IPS DF 6.9 (cell line): Measurements from ENCODE around the gene ATG4D.

Experiments used
- DNase-seq: peaks from one replicate; pipeline ENCODE4 v3.0.0-alpha.2; 2013; ENCODE audit warnings: low read depth, low spot score
- H3K27ac ChIP-seq: one replicate; pipeline ENCODE4 v1.5.1; 2013; ENCODE audit warnings: low read length, control low read depth
- H3K27me3 ChIP-seq: 2 replicates; pipeline ENCODE4 v1.6.1; 2013; ENCODE audit warnings: mild to moderate bottlenecking, low read length; ENCODE audit not compliant: control insufficient read depth, insufficient read depth
- H3K36me3 ChIP-seq: 2 replicates; pipeline ENCODE4 v1.6.1; 2013; ENCODE audit warnings: low read length; ENCODE audit not compliant: control insufficient read depth, insufficient read depth
- H3K4me1 ChIP-seq: 2 replicates; pipeline ENCODE4 v1.6.1; 2013; ENCODE audit warnings: low read length; ENCODE audit not compliant: control insufficient read depth, insufficient read depth
- H3K4me3 ChIP-seq: 2 replicates; pipeline ENCODE4 v1.5.1; 2013; ENCODE audit warnings: mild to moderate bottlenecking, low read length
- H3K9me3 ChIP-seq: 2 replicates; pipeline ENCODE4 v1.6.1; 2013; ENCODE audit warnings: low read length, inconsistent platforms; ENCODE audit not compliant: control insufficient read depth, insufficient read depth
- WGBS: extraction: QIAGEN DNeasy Blood & Tissue Kit; methylation state at CpG from one replicate; pipeline ENCODE4 v1.1.7; 2013; ENCODE audit warnings: mixed read lengths, missing lambda C conversion rate; ENCODE audit not compliant: insufficient read length, insufficient coverage; 5-methylcytosine and 5-hydroxymethylcytosine counted together

The ATG4D gene

GRCh38 chr19:10577951-10578350 is 34.2 kb downstream of the ATG4D start:
- DNase-seq, result no peak
- Histone ChIP-seq H3K4me1 (no peaks in the 10 kb centered on the region), H3K4me3 (no peak overlapping the region), H3K27me3 (no peaks in the 10 kb centered on the region), H3K36me3 (peaks cover 18% of the 10 kb centered on the region; the same call in 1 of the 2 replicates), H3K9me3 (no peaks in the 10 kb centered on the region), H3K27ac (no peak overlapping the region)
- WGBS, result no CpG with 5 or more reads among the region's 6 CpGs

DNA sequence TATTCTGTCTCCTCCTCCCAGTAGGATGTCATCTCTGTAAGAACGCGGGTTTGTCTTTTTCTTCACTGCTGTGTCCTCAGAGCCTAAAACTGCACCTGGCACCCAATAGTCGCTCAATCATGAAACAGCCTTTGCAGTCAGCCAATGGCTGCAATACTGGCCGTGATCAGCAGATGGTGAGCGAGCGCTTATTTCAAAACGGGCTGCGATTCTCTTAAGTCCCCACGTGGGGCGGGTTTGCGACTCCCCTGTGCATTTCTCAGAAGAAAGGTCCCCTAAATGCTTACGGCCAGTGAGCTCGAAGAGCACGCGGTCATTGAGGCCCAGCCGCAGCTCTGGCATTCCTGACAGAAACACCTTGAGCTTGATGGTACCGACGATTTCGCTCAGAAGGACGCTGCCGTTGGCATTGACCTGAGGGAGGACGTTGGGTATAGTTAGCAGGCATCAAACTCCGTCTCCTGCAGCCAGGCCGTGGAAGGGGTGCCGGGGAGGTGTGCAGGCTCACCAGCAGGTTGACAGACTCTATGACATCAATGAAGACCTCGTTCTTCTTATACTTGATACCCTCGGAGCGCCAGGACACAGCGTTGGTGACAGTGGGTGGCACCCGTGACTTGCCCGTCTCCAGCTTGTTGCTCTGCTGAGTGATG is 37.4 kb downstream of the ATG4D start:
- Histone ChIP-seq H3K27ac (no peak overlapping the region), H3K4me3 (no peak overlapping the region), H3K36me3 (peaks cover 13% of the 10 kb centered on the region; the same call in 1 of the 2 replicates), H3K27me3 (no peaks in the 10 kb centered on the region), H3K4me1 (no peaks in the 10 kb centered on the region), H3K9me3 (no peaks in the 10 kb centered on the region)
- no peak for DNase-seq
- WGBS, result no CpG with 5 or more reads among the region's 31 CpGs

GRCh38 chr19:10582091-10582490 is 38.4 kb downstream of the ATG4D start:
- WGBS, result no CpG with 5 or more reads among the region's 13 CpGs
- no peaks in the 10 kb centered on the region for H3K9me3 ChIP-seq
- H3K27me3 ChIP-seq, result no peaks in the 10 kb centered on the region
- no peak overlapping the region for H3K27ac ChIP-seq
- peaks cover 12% of the 10 kb centered on the region; the same call in 1 of the 2 replicates for H3K36me3 ChIP-seq
- DNase-seq, result no peak
- H3K4me3 ChIP-seq, result no peak overlapping the region
- no peaks in the 10 kb centered on the region for H3K4me1 ChIP-seq

- Histone ChIP-seq H3K36me3 (peaks cover 11% of the 10 kb centered on the region; the same call in 1 of the 2 replicates), H3K4me1 (no peaks in the 10 kb centered on the region), H3K4me3 (no peak overlapping the region), H3K27me3 (no peaks in the 10 kb centered on the region), H3K9me3 (no peaks in the 10 kb centered on the region), H3K27ac (no peak overlapping the region)
- WGBS, result no CpG with 5 or more reads among the region's 9 CpGs
- no peak for DNase-seq
These were observed 39.5 kb downstream of the ATG4D start for GRCh38 chr19:10583036-10583776.

GRCh38 chr19:10586396-10586795 is 42.7 kb downstream of the ATG4D start:
- Histone ChIP-seq H3K9me3 (no peaks in the 10 kb centered on the region), H3K36me3 (0 out of 2 replicates have a peak, but pooled peaks cover 4% of the 10 kb centered on the region), H3K4me3 (peak overlapping the region; percentile 83; the same call in 1 of the 2 replicates), H3K4me1 (no peaks in the 10 kb centered on the region), H3K27ac (no peak overlapping the region), H3K27me3 (no peaks in the 10 kb centered on the region)
- DNase-seq, result no peak
- no CpG with 5 or more reads among the region's 6 CpGs for WGBS

DNA sequence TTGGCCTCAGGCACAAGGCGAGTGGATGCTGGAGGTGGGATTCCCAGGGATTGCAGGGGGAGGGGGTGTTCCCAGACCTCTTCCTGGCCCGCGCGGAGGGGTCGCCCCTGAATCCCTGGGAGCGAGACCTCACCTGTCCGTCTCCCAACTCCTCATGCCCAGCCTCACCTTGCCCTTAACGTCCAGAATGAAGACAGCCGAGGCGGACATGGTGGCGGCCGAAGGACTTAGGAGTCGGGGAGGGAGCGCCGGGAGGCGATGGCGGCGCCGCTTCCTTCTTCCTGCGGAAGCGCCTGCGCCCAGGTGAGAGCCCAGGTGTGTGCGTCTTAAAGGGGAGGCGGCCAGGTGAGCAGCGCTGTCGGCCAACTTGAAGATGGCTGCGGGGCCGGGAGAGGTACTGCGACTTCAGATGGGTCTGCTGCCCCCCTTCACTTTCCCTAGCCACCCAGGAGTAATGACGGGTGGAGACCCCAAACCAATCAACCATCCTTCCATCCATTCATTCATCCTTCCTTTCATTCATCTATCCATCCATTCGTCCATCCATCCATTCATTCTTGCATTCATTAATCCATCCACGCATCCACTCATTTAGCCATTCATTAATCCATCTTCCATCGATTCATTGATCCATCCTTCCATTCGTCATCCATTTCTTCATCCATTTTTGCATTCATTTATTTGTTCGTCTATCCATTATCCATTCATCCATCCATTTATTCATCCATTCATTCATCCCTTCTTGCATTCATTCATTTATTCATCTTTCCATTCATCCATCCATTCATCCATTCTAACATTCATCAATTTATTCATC is 43.5 kb downstream of the ATG4D start, which contains the start of gene AP1M2:
TSS of gene AP1M2 (minus strand) at position 291 of the 817 bp plus-strand sequence. CDS start at position 210, 81 bp downstream.
- Histone ChIP-seq H3K36me3 (no peaks in the 10 kb centered on the region), H3K4me1 (no peaks in the 10 kb centered on the region), H3K27ac (no peak within 1 kb of the TSS), H3K27me3 (no peaks in the 10 kb centered on the region), H3K4me3 (peak within 1 kb of the TSS; percentile 83; the same call in 1 of the 2 replicates), H3K9me3 (no peaks in the 10 kb centered on the region)
- 100% methylated on average over 4 of the region's 35 CpGs for WGBS
- DNase-seq, result no peak

GRCh38 chr19:10587839-10588150 is 44.1 kb downstream of the ATG4D start:
- Histone ChIP-seq H3K27ac (no peak overlapping the region), H3K36me3 (no peaks in the 10 kb centered on the region), H3K4me3 (no peak overlapping the region), H3K27me3 (no peaks in the 10 kb centered on the region), H3K4me1 (no peaks in the 10 kb centered on the region), H3K9me3 (no peaks in the 10 kb centered on the region)
- 100% methylated on average over 1 of the region's 2 CpGs for WGBS
- DNase-seq, result no peak

- no peak overlapping the region for H3K4me3 ChIP-seq
- no peak for DNase-seq
- no peak overlapping the region for H3K27ac ChIP-seq
- WGBS, result no CpG with 5 or more reads among the region's 7 CpGs
- H3K9me3 ChIP-seq, result no peaks in the 10 kb centered on the region
- H3K27me3 ChIP-seq, result no peaks in the 10 kb centered on the region
- no peaks in the 10 kb centered on the region for H3K36me3 ChIP-seq
- no peaks in the 10 kb centered on the region for H3K4me1 ChIP-seq
These were observed 49.4 kb downstream of the ATG4D start for GRCh38 chr19:10593148-10593547.

DNA sequence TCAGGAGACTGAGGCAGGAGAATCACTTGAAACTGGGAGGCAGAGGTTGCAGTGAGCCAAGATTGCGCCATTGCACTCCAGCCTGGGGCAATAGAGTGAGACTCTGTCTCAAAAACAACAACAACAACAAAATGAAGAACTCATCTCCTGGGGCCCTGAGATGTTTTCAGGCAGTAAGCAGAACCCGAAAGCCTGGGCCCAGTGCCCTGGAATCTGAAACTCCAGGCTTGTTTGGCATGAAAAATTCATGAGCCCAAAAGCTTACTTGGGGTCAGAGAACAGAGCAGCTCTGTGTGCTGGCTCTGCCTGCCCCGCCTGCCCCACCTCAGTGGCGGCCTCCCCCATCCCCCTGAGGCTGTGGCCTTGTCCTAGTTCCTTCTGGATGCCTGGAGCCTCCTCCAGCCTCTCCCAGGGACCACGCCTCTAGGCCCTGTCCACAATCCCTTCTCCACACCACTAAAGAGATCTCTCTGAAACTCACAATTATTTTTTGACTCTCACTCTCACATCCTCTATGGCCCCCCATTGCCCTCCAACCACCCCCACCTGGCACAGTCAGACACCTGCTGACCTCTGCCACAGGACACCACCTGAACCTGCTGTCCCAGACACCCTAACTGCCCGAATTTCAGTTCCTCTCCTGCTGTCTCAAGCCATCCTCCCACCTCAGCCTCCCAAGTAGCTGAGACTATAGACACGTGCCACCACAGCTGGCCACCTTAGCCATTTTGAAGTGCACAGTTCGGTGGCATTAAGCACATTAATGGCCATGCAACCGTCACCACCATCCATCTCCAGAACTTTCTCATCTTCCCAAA is 50.3 kb downstream of the ATG4D start:
- no peak overlapping the region for H3K4me3 ChIP-seq
- H3K9me3 ChIP-seq, result no peaks in the 10 kb centered on the region
- no peaks in the 10 kb centered on the region for H3K4me1 ChIP-seq
- WGBS, result no CpG with 5 or more reads among the region's 9 CpGs
- DNase-seq, result no peak
- H3K27me3 ChIP-seq, result no peaks in the 10 kb centered on the region
- H3K36me3 ChIP-seq, result no peaks in the 10 kb centered on the region
- H3K27ac ChIP-seq, result no peak overlapping the region

- H3K4me1 ChIP-seq, result peaks cover 4% of the 10 kb centered on the region; the same call in 1 of the 2 replicates
- no peak for DNase-seq
- no peak overlapping the region for H3K27ac ChIP-seq
- no peaks in the 10 kb centered on the region for H3K27me3 ChIP-seq
- no peaks in the 10 kb centered on the region for H3K36me3 ChIP-seq
- no peak overlapping the region for H3K4me3 ChIP-seq
- WGBS, result no CpG with 5 or more reads among the region's 5 CpGs
- no peaks in the 10 kb centered on the region for H3K9me3 ChIP-seq
These were observed 56.4 kb downstream of the ATG4D start for GRCh38 chr19:10600149-10600548.
